ENCODE data around the gene ZNF175.

DNA sequence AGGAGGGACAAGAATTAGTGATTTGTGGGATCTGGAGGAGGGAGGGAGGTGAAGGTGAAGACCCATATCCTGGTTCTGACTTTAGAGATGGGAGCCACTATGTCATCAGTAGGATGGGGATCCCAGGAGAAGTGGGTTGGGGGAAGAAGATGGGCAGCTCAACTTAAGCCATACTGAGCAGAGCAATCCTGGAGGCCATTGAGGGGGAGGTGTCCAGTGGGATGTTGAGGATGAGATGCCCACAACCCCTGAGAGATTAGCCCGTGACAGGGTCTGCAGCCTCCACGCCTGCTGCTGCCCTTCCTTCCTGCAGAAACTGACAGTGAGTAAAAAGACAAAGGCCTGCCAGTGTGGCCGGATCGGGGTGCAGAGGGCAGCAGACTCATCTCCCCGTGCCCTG, 28.4 kb upstream of the ZNF175 start:
- TF ChIP-seq, protein P1, sequence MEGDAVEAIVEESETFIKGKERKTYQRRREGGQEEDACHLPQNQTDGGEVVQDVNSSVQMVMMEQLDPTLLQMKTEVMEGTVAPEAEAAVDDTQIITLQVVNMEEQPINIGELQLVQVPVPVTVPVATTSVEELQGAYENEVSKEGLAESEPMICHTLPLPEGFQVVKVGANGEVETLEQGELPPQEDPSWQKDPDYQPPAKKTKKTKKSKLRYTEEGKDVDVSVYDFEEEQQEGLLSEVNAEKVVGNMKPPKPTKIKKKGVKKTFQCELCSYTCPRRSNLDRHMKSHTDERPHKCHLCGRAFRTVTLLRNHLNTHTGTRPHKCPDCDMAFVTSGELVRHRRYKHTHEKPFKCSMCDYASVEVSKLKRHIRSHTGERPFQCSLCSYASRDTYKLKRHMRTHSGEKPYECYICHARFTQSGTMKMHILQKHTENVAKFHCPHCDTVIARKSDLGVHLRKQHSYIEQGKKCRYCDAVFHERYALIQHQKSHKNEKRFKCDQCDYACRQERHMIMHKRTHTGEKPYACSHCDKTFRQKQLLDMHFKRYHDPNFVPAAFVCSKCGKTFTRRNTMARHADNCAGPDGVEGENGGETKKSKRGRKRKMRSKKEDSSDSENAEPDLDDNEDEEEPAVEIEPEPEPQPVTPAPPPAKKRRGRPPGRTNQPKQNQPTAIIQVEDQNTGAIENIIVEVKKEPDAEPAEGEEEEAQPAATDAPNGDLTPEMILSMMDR (IDR thresholded peaks at IDR 0.05), result no peak
- no peak for TF ChIP-seq EP300 (IDR thresholded peaks at IDR 0.05)
